T-helper 2 cell treated with Interferon-gamma antibody and Interleukin-4, amounts not matched to agents 100 ng/mL and 5 ng/mL, for 36 hours (primary cell): ENCODE data around the gene EXT2. TPM values are rescaled to one million over a fixed set of nuclear protein-coding genes. Genes with fewer than 3 reads are reported as not detected.

Source experiments
- intact Hi-C: fragments of 100-400 bp; cut with micrococcal nuclease; formaldehyde crosslinking; loops from one replicate; pipeline ENCODE4 v1.15.1; 2023
- total RNA-seq: library from RNA; stranded (reverse); gene quantifications from 2 replicates; pipeline ENCODE4 v1.2.3, GENCODE V29; 2022

EXT2 gene
- total RNA-seq, 1 donor from 2014 or later: 27.5 TPM

- intact Hi-C loops: loop anchor here (1.0 to 5.0 kb wide), 3 partner anchors 173 to 253 kb away; no protein-coding TSS in a partner anchor
Observed at GRCh38 chr11:44285756-44286155, 190.3 kb downstream of the EXT2 start.

DNA sequence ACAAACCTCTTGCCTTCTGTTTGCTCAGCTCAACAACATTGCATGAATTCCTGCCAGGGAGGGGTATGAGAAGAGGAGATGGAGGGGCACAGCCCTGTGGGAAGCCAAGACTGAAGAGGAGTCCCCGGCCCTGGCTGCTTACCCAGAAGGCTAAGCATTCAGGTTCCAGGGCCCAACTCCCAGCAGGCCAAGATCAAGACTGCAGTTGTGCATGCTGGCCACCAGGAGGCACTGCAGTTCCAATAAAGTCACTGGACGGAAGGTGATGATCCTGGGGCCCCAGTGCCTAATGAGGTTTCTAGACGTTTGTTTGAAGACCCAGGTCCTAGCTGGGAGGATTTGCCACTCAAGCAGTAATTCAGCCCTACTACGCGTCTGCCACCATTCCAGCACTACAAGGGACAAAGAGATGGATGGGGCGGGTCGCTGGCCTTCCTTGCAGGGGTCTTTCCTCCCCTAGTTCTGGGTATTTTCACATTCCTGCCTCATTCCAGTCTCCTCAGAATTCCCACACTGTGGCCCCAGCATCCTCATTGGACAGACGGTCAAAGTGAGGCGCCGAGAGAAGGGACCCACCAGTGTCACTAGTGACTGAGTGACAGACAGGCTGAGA is 190.9 kb downstream of the EXT2 start:
- intact Hi-C loops: loop anchor here (1.0 to 5.0 kb wide), 3 partner anchors 174 to 252 kb away; no protein-coding TSS in a partner anchor

DNA sequence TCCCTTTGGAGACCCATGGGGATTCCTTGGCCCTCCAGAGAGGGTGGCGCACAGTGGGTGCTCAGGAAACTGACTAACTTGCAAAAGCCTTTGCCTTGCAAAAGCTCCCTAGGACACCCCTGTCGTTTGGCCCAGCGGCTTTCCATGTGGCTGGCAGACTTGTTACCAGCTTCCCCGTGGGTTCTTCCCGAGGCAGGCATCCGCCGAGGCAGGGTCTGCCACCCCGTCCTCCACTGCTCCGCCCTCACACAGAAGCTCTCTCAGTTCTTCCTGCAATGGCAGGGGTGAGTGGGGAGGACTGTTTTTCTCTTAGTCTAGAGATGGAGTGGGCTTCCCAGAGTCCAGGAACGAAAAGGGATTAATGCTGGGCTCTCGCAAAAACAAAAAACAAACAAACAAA is 191.4 kb downstream of the EXT2 start:
- intact Hi-C loops: loop anchor here (1.0 to 5.0 kb wide), 3 partner anchors 175 to 251 kb away; no protein-coding TSS in a partner anchor

- intact Hi-C loops: loop anchor here (1.0 to 5.0 kb wide), 2 partner anchors 16 to 176 kb away; no protein-coding TSS in a partner anchor
Observed at GRCh38 chr11:44288133-44288526, 192.7 kb downstream of the EXT2 start.

GRCh38 chr11:44290208-44290607 is 194.7 kb downstream of the EXT2 start:
- intact Hi-C loops: no loop called here

Other genes with a start within 250 kb of the EXT2 start
- 27.2 and 32.4 TPM in 2 replicates for gene ALKBH3, start 214.8 kb upstream of the EXT2 start, total RNA-seq
- 0.25 and 0.55 TPM in 2 replicates for gene C11orf96, start 153.0 kb upstream of the EXT2 start, total RNA-seq
- gene ACCSL, start 47.7 kb upstream of the EXT2 start, total RNA-seq: not detected in 2 replicates
- gene ACCS, start 29.4 kb upstream of the EXT2 start, total RNA-seq: 41.0 and 41.7 TPM in 2 replicates
- not detected in 2 replicates for gene ALX4, start 214.5 kb downstream of the EXT2 start, total RNA-seq